HG02610 (cell line): ENCODE results near the gene RANBP3.
"Not testable (repeated sequence)": the region's sequence is repeated elsewhere in the genome, so short reads cannot be mapped to it uniquely, and the experiment has no call there.

Experiments
- ATAC-seq: cut with Tn5 transposase; IDR thresholded peaks from one replicate; pipeline ENCODE4 v1.9.1; 2021; ENCODE audit warnings: mild to moderate bottlenecking, moderate library complexity; ENCODE audit not compliant: unreplicated experiment

RANBP3 gene, protein sequence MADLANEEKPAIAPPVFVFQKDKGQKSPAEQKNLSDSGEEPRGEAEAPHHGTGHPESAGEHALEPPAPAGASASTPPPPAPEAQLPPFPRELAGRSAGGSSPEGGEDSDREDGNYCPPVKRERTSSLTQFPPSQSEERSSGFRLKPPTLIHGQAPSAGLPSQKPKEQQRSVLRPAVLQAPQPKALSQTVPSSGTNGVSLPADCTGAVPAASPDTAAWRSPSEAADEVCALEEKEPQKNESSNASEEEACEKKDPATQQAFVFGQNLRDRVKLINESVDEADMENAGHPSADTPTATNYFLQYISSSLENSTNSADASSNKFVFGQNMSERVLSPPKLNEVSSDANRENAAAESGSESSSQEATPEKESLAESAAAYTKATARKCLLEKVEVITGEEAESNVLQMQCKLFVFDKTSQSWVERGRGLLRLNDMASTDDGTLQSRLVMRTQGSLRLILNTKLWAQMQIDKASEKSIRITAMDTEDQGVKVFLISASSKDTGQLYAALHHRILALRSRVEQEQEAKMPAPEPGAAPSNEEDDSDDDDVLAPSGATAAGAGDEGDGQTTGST

DNA sequence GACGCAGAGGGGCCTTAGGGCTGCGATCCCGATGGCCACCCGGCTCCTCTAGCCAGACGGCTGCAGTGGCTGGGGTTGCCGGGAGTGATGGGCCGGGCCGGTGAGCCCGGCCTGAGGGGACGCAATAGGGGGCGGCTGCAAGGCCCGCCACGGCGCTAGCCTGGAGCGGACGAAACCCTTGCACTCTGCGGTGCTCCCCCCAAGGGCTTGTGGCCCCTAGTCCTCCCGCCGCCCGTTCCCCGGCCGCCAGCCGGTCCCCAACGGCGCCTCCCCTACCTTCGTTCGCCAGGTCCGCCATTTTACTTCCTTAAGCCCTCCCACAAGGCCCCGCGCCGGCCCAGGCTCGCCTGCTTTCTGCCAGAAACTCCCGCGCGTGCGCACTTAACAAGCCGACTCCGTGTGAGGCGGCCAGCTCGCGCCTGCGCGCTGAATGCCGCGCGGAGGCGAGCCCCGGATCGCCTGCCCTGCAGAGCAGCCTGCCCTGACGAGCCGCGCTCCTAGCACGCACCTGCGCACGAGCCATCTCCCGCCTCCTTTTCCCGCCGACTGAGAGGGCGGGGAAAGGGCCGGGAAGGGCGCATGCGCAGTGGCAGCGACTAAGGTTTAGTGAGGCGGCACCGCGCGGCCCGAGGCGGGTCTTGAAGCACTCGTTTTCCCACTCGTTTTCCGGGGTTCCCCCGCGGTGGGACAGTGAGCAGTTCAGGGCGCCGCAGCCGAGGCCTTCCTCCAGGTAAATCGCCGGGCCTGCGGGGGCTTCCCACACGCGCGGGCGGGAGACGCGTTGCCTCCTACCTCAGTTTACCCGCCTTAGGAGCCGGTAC is at the start of gene RANBP3:
Gene RANBP3 (minus strand): TSS at position 356 of the 821 bp plus-strand sequence. CDS start 58 bp downstream, at position 298.
- peak; percentile 84 for ATAC-seq

DNA sequence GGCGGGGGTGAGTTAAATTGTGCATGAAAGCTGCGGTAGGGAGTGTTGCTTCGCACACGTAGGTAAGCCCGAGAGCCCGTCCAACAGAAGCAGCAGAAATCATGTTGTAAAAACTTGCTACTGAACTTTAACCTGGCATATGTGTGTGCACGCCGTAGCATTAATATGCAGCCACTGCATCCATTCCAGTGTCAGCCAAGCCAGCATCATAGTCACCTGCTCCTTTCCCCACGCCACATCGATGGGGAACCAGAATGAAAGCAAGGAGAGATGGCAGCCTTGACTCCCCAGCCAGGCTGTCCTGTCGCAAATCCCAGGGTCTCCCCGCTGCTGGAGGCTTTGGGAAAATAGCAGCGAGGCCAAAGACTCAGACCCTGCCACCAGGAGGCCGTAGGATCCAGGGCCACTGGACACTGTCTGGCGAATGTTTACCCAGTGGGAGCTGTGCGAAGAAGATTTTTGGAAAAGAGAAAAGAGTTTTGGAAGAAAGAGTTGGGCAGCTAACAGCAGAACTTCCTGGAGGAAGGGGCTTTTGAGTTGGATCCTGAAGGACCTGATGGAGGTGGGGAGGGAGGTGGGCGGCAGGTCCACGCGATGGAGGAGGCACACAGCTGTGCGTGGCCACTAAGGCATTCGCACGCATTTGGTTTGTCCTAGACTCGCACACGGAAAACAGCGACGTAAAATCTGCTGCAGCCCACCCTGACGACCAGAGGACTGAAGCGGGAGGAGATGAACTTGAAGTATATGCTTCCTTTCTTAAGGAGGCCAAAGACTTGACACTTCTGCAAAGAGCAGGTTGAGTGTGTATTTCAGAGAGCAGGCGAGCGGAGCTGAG is 48.7 kb upstream of the RANBP3 start:
- no peak for ATAC-seq

DNA sequence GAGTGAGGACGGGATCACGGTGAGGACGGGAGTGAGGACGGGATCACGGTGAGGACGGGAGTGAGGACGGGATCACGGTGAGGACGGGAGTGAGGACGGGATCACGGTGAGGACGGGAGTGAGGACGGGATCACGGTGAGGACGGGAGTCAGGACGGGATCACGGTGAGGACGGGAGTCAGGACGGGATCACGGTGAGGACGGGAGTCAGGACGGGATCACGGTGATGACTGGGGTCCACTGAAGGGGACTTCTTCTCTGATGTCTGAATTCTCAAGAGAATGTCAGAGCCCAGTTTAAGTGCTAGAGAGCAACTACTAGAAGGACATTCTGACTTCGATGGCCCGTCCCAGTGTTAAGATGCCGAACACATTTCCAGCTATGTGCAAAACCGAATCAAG is 46.8 kb upstream of the RANBP3 start:
- ATAC-seq: not testable (repeated sequence)

DNA sequence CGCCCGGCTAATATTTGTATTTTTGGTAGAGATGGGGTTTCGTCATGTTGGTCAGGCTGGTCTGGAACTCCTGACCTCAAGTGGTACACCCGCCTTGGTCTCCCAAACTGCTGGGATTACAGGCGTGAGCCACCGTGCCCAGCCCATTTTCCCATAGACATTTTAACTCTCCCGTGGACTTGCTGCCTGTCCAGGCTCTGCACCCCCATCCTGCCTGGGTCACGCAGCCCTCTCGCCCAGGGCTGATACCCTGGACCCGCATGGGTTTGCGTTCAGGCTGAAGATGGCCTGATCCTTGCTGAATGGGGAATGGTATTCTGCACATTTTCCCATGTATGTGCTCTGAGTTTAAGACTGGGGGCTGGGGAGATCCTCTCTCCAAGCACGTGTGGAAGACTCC is 46.0 kb upstream of the RANBP3 start:
- no peak for ATAC-seq

DNA sequence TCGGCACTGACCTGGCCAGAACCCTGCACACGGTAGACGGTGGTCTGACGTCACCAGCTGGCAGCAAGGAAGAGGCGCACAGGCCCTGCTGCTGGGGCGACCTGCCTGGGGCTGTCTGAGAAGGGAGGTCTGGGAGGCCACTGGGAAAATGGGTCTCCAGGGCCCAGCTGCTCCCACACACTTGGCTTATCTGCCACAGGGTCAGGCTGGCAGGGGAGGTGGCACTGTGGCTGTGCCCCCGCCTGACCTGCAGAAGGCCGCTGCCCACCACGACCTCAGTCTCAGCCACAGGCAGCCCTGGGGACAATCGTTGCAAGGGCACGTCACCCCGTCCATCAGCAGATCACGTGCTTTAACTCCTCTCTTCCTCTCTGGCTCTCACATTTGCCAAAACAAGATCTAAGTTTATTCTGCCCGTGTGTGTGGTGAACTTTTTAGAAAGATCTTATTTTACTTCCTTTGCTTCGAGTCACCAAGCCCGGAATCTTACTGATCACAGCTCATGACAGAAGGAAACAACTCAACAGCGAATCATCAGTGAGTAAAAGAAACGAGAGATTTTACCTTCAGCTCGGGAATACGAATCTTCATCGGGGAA is 45.2 kb upstream of the RANBP3 start:
- ATAC-seq: no peak

DNA sequence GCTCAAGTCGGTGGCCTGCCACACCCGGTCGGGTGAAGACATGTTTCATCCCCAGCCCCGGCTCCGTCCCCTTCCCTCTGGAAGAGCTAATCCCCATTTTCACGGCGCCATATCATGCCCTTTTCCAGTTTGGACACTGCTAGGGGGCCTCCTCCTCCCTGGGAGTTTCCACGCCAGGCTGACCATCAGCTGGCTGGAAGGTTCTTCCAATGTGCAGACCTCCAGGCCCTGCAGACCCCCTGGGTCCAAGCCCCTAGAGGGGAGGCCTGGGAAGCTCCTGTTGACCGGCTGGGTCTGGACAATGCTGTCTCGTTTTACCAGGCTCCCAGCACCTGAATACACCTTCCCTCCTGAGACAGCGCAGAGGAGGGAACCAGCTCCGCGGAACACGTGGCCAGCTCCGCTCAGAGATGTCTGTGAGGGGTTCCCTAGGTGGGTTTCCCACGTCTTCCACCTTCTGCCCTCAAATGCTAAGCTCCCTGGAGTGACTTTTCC is 44.7 kb upstream of the RANBP3 start:
- ATAC-seq: no peak

DNA sequence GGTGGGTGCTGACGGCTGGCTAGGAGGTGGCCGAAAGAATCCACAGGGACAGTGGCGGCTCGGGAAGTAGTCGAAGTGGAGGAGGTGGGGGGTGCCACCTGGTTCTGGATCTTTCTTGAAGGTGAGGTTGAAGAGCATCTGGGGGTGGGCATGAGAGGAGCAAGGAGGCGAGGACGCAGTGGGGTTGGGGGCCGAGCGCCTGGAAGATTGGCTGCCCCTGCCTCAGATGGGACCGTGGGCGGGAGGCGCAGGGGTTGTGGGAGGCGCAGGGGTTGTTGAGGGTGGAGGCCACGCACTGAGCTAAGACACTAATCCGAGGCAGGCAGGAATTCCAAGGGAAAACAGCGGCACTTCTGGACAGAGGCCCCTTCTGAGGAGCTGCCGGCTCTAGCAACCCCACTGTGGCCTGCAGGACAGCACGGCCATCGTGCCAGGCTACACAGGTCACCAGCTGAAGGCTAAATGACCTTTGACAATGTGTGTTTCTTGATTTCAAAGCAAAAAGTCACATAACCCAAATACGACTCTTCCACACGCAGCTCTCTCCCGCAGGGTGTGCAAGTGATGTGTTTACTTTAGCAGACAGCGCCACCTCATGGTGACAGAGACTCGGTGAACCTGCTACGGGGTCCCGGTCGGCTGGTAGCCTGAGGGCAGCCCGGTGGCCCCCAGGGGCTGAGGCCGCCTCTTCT is 44.1 kb upstream of the RANBP3 start:
- no peak for ATAC-seq

DNA sequence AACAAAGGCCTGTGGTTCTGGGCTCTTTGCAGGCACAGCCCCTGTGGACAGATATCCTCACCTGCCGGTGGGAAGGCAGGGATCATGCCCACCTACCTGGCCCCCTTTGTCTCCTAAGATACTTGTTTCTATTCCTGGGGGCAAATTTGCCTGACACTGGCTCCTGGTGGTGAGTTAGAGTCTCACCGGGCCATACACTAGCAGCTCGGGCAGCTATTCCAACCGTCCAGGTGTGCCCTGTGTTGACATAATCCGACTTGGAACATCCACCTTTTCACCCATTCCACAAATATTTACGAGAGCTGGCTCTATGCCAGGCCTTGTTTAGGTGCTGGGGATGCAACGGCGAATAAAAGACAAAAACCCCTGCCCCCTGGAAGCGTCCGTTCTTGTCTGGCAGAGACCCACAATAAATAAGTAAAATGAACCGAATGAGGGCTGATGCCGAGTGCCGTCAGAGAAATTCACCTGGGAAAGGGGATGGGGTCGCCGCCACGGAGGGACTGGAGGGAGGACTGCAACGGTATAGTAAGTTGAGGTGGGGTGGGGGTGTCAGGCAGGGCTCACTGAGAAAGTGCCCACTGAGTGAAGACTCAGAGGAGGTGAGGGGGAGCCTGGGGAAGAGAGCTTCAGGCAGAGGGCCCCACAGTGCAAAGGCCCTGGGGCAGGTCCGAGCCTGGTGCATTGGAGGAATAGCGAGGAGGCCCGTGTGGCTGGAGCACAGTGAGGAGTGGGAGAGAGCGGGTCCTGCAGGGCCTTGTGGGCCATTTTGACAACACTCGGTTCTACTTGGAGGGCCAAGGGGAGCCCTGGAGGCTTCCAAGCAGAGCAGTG is 43.2 kb upstream of the RANBP3 start:
- ATAC-seq: no peak

DNA sequence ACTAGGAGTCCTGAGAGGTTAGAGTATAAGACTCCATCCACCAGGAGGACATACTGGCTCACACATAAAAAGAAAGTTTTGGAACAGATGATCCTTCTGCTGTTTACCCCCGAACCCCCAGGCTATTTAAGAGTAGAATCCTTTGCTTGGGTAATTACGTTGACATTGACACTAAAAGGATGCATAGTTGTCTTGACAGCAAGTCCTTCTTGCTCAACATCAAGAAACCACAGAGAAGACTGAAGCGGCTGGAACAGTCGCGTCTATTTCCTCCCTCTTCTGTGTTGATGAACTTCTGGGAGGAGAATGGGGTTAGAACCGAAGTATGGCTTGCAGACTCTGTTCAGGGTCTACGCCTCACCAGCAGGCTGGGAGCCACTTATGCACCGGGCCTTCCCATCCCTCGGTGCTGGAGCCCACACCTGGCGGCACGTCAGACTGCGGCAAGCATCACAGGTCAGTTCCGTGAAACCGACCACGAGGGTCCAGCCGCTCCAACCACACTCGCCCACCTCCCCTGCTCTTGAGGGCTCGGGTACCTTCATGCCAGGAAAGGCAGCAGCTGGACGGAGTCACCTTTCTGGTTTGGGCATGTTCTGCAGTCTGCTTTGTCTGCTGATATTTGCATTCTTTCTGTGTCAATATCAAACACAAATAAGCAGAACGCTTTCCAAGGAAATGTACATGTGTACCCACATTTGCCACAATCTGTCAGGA is 42.4 kb upstream of the RANBP3 start:
- ATAC-seq: no peak

DNA sequence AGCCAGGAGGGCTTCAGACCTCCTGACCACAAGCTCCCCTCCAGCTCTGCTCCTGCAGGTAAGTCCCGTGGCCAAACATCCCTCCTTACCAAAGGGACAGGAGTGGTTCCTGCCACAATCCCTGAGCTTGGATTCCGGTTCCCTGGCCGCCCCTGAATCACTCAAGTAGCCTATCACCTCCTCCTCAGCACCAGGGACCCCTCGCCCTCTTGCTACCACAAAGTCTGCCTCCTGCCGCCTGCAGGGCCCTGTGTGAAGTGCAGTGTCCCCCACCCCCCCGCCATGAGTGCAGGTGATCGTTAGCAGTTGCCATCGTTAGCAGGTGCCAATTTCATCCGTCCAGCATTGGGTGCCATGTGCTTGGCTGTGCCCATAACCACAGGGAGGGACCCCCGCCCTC is 40.8 kb upstream of the RANBP3 start:
- ATAC-seq: no peak

DNA sequence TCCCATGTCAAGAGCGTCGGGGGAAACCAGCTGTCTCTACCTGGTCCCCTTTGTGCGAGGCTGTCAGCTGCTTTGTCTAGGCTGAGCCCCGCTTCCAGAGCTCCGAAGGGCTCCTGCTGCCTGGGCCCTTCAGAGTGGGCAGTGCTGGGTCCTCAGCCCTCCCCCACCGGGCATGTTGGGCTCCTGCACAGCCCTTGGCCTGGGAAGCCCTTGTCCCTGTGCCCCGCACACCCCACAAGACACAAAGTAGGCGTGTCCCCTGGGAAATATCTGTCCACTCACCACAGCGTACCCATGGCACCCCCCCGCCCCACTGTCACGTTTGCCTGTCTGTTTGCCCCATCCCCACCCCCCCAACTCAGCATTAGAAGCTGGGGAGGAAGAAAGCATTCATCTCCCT is 39.6 kb upstream of the RANBP3 start:
- ATAC-seq: no peak

DNA sequence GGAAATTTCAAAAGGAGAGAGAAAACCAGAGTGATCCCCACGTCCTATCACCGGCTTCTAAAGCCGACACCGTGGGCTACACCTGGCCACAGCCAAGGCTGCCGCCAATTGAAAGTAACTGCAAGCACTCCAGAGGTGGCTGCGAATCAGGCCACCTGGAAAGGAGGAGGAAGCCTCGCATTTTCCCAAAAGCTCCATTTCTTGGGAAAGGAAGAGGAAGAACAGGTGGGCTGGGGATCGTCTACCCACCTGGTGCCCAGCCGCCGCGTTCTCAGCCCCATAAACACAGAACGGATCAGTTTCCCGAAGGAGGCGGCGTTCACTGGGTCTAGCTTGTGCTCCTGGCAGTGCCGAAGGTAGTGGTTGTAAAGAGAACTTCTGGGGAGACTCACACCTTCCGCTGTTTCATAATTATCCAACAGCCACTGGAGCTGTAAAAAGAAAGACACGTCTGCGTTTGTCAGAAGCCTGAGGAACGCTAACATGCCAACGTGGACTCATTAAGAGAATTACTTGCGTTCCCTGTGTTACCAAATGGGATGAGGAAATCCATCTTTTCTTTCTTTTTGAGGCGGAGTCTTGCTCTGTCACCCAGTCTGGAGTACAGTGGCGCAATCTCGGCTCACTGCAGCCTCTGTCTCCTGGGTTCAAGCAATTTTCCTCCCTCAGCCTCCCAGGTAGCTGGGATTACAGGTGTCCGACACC is 38.1 kb upstream of the RANBP3 start:
- ATAC-seq: no peak

DNA sequence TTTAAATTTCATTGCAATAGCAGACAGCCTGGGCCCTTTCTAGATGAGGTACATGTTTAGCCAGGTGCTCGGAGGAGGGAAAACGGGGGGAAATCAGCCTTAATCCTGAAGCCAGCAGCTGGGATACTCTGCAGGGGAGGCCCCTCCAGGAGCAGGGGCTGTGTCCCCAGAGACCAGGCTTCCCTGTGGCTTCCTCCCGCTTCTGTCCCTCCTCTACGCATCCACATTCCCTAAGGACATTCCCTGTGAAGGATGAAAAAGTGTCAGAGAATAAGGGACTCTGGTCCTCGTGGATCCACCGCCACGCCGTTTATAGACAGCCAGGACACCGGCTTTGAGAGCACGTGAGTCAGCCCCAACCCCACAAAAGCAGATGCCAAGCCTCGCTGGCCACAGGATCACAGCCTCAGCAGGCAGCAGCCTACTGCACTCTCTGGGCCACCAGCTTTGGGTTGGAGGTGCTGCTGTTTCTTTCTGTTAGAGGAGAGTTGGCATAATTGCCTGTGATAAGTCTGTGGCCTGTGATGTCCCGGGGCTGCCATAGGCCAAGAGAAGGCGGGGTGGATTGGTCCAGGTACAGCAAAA is 36.7 kb upstream of the RANBP3 start:
- no peak for ATAC-seq

DNA sequence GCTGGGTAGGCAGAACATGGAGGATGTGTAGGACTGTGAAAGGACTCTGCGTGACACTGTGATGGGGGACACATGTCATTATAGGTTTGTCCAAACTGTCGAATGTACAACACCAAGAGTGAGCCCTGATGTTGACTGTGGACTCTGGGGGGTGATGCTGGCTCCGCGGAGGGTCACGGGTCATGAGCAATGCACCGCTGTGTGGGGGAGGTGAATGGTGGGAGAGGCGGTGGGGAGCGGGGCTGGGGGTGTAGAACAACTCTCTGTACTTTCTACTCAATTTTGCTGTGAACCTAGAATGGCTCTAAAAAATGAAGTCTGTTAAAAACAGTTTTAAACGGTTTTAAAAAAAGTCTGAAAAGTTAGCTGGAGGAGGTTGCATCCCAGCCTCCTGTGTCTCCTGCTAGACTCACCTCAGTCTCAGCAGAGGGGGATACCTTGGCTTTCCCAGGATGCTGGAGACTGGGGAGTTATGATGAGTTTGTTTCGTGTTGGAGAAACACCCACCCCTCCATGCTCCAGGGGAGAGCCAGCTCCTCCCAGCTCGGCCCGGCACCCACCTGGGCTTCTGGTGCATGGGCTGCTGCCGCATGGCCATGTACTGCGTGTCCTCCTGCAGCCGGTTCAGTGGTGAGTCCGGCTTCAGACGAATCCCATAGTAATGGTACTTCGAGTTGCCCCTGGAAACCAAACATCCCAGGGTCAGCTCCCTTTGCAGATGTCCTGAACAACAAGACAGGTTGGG is 34.7 kb upstream of the RANBP3 start:
- ATAC-seq: no peak

DNA sequence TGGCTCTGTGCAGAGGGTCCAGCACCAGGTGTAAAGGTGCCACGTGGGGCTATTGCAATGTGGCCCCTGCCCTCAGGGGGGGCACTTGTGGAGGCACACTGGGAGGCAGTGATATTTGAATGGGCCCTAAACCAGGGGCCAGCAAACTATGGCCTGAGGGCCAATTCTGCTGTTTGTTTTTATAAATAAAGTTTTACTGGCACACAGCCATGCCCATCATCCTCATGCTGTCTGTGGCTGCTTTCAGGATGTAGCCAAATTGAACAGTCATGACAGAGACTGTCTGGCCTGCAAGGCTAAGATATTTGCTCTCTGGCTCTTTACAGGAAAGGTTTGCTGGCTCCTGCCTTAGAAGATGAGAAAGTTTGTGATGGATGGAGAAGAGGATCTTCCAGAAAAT is 33.9 kb upstream of the RANBP3 start:
- no peak for ATAC-seq

DNA sequence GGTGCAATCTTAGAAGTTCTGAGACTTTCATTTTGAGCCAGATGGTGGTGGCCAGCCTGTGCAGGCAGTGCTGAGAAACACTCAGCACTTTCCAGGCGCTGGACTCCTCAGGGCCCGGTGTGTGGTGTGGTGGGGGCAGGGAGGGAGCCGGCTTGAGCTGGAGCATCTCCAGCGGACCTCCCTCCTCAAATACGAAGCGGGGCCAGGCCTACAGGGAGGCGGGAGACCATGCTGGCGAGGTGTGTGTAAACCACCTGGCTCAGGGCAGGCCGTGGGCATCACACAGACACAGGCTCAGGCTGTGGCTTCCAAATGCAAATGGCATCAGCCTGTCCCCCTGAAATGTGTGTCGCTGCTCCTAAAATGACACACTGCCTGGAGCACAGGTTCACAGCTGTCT is 33.3 kb upstream of the RANBP3 start:
- no peak for ATAC-seq

DNA sequence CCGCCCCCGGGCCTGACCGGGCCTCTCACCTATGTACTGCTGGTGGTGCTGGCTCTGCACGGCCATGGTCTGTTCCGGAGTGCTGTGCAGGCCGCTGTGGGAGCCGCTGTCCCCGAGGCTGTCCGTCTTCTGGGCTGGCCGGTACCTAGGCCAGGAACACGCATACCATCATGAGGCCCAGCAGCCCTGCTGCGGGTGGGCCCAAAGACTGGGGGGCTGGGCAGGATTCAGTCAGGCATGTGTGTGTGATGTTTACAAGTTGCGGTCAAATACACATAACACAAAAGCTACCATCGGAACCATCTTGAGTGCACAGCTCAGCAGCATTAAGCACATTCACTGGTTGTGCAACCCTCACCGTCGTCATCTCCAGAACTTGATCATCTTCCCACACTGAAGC is 32.2 kb upstream of the RANBP3 start:
- no peak for ATAC-seq
